ENCODE measurements around the gene CACNG7.

GRCh38 chr19:53912653-53913052 is 3.6 kb downstream of the CACNG7 start:
- TF ChIP-seq CTCF (IDR thresholded peaks at IDR 0.05) (peak in 2 of 3 experiments; percentile 7 to 10), POLR2A (IDR thresholded peaks at IDR 0.05) (no peak)

Data from testis (tissue), 2 donors.